ENCODE results near the gene AVL9.

The AVL9 gene

GRCh38 chr7:32539919-32540531, 44.7 kb downstream of the AVL9 start:
- no peak overlapping the region for H3K4me3 ChIP-seq (ENCODE audit: low read length)
- no peak for DNase-seq (ENCODE audit: low read depth)
- no peak for TF ChIP-seq CTCF (IDR thresholded peaks at IDR 0.05; ENCODE audit: insufficient read depth, low read depth, low read length, missing control alignments)

- no peak for DNase-seq (ENCODE audit: low read depth)
- TF ChIP-seq CTCF (IDR thresholded peaks at IDR 0.05; ENCODE audit: insufficient read depth, low read depth, low read length, missing control alignments) = no peak
- no peak overlapping the region for H3K4me3 ChIP-seq (ENCODE audit: low read length)
Observed at GRCh38 chr7:32542595-32542994, 47.3 kb downstream of the AVL9 start.

GRCh38 chr7:32559480-32559879, 64.2 kb downstream of the AVL9 start:
- TF ChIP-seq CTCF (IDR thresholded peaks at IDR 0.05; ENCODE audit: insufficient read depth, low read depth, low read length, missing control alignments) = no peak
- no peak overlapping the region for H3K4me3 ChIP-seq (ENCODE audit: low read length)
- DNase-seq (ENCODE audit: low read depth) = no peak

- no peak for TF ChIP-seq CTCF (IDR thresholded peaks at IDR 0.05; ENCODE audit: insufficient read depth, low read depth, low read length, missing control alignments)
- no peak overlapping the region for H3K4me3 ChIP-seq (ENCODE audit: low read length)
Observed at GRCh38 chr7:32560075-32560474, 64.8 kb downstream of the AVL9 start.

GRCh38 chr7:32561613-32562012, 66.3 kb downstream of the AVL9 start:
- no peak overlapping the region for H3K4me3 ChIP-seq (ENCODE audit: low read length)
- DNase-seq (ENCODE audit: low read depth) = no peak
- no peak for TF ChIP-seq CTCF (IDR thresholded peaks at IDR 0.05; ENCODE audit: insufficient read depth, low read depth, low read length, missing control alignments)

More at GRCh38 chr7:32560075-32560474, 64.8 kb downstream of the AVL9 start:
- DNase-seq (ENCODE audit: low read depth) = no peak

- no peak for DNase-seq (ENCODE audit: low read depth)
- H3K4me3 ChIP-seq (ENCODE audit: low read length) = no peak overlapping the region
Observed at GRCh38 chr7:32564542-32564941, 69.3 kb downstream of the AVL9 start.

More at GRCh38 chr7:32564542-32564941, 69.3 kb downstream of the AVL9 start:
- TF ChIP-seq CTCF (IDR thresholded peaks at IDR 0.05; ENCODE audit: insufficient read depth, low read depth, low read length, missing control alignments) = no peak

Data from epithelial cell of esophagus (primary cell).